PC-3 (cell line): ENCODE data around the gene NPAS2. TPM values are rescaled to one million over a fixed set of nuclear protein-coding genes. Genes with fewer than 3 reads are reported as not detected.

Experiments
- ATAC-seq: fragments of 200-7000 bp; cut with Tn5 transposase; 2 replicates; pipeline ENCODE4 v1.9.1; 2020; ENCODE audit warnings: mild to moderate bottlenecking, moderate library complexity
- BruUV-seq: library from RNA; stranded (reverse); fragments of 400-500 nt; replicated peaks from 2 replicates; lab custom pipeline; 2021; lab: Mats Ljungman, UMichigan
- CTCF ChIA-PET: fragments of 300-600 bp; sonication (Branson Sonifier 250); formaldehyde crosslinking; loops from one replicate; lab custom pipeline; 2022; ENCODE audit warnings: antibody characterized with exemption; lab: Charles Lee
- POLR2A ChIA-PET: fragments of 300-600 bp; sonication (Branson Sonifier 250); formaldehyde crosslinking; loops from one replicate; lab custom pipeline; 2022; ENCODE audit warnings: antibody characterized with exemption; ENCODE audit not compliant: unreplicated experiment; lab: Charles Lee
- DNase-seq: peaks from one replicate; pipeline ENCODE4 v3.0.0-alpha.2; 2015
- H2AFZ ChIP-seq: fragments of 300-600 bp; sonication (generic); 2 replicates; pipeline ENCODE4 v1.6.0; 2016; ENCODE audit warnings: antibody characterized with exemption, low read length
- H3F3A ChIP-seq: fragments of 300-600 bp; sonication (generic); one replicate; pipeline ENCODE4 v1.6.0; 2017; ENCODE audit warnings: antibody characterized with exemption, low read length, control low read depth, mild to moderate bottlenecking; ENCODE audit not compliant: unreplicated experiment
- H3K27ac ChIP-seq: fragments of 300-600 bp; sonication (generic); 2 replicates; pipeline ENCODE4 v1.5.1; 2016; ENCODE audit warnings: mild to moderate bottlenecking, low read length
- H3K27me3 ChIP-seq: fragments of 300-600 bp; sonication (generic); 2 replicates; pipeline ENCODE4 v1.6.1; 2016; ENCODE audit warnings: low read length, mixed read lengths
- H3K36me3 ChIP-seq: fragments of 300-600 bp; sonication (generic); 2 replicates; pipeline ENCODE4 v1.6.1; 2016; ENCODE audit warnings: low read depth, mixed run types, low read length, mixed read lengths
- H3K4me1 ChIP-seq: fragments of 300-600 bp; sonication (generic); 2 replicates; pipeline ENCODE4 v1.5.1; 2016; ENCODE audit warnings: low read length; ENCODE audit not compliant: insufficient read depth
- H3K4me2 ChIP-seq: fragments of 300-600 bp; sonication (generic); 2 replicates; pipeline ENCODE4 v1.6.0; 2016; ENCODE audit warnings: low read length
- H3K4me3 ChIP-seq: fragments of 300-600 bp; sonication (generic); 2 replicates; pipeline ENCODE4 v1.5.1; 2016; ENCODE audit warnings: mild to moderate bottlenecking, low read length, mixed read lengths
- H3K79me2 ChIP-seq: fragments of 300-600 bp; sonication (generic); 2 replicates; pipeline ENCODE4 v1.6.1; 2017; ENCODE audit warnings: low read length, mixed read lengths
- H3K9ac ChIP-seq: fragments of 300-600 bp; sonication (generic); 2 replicates; pipeline ENCODE4 v1.6.0; 2016; ENCODE audit warnings: mild to moderate bottlenecking, low read length
- H3K9me2 ChIP-seq: fragments of 300-600 bp; sonication (generic); replicated peaks from 2 replicates; pipeline ENCODE4 v1.6.1; 2016; ENCODE audit warnings: mixed run types, low read length, mixed read lengths
- H3K9me3 ChIP-seq: fragments of 300-600 bp; sonication (generic); 2 replicates; pipeline ENCODE4 v1.6.1; 2016; ENCODE audit warnings: low read length, mixed read lengths
- H4K20me1 ChIP-seq: fragments of 300-600 bp; sonication (generic); 2 replicates; pipeline ENCODE4 v1.6.1; 2016; ENCODE audit warnings: low read length, mixed read lengths
- EZH2 ChIP-seq: fragments of 300-600 bp; sonication (generic); IDR thresholded peaks from one replicate; pipeline ENCODE4 v1.6.1; 2017; ENCODE audit warnings: antibody characterized with exemption, mild to moderate bottlenecking, low read length; ENCODE audit not compliant: unreplicated experiment
- EZH2phosphoT487 ChIP-seq: fragments of 300-600 bp; sonication (generic); IDR thresholded peaks from 2 replicates; pipeline ENCODE4 v1.6.1; 2018; ENCODE audit warnings: mild to moderate bottlenecking, antibody characterized with exemption, low read length, borderline replicate concordance
- intact Hi-C: fragments of 100-400 bp; cut with micrococcal nuclease; formaldehyde crosslinking; loops from 2 replicates; pipeline ENCODE4 v1.9.0; 2023
- total RNA-seq: library from RNA; depleted of rRNA; stranded (reverse); fragments of >200 nt; gene quantifications from 2 replicates; pipeline ENCODE4 v1.2.3, GENCODE V29; 2014
- TF ChIP-seq, protein P1 (sequence below): fragments of 300-600 bp; sonication (generic); conservative IDR thresholded peaks from 2 replicates; pipeline ENCODE4 v1.5.1; 2017; ENCODE audit warnings: antibody characterized with exemption, low read depth, mild to moderate bottlenecking, low read length

The NPAS2 gene
- total RNA-seq, 1 experiment from 2014 or later, result 55.4 TPM

DNA sequence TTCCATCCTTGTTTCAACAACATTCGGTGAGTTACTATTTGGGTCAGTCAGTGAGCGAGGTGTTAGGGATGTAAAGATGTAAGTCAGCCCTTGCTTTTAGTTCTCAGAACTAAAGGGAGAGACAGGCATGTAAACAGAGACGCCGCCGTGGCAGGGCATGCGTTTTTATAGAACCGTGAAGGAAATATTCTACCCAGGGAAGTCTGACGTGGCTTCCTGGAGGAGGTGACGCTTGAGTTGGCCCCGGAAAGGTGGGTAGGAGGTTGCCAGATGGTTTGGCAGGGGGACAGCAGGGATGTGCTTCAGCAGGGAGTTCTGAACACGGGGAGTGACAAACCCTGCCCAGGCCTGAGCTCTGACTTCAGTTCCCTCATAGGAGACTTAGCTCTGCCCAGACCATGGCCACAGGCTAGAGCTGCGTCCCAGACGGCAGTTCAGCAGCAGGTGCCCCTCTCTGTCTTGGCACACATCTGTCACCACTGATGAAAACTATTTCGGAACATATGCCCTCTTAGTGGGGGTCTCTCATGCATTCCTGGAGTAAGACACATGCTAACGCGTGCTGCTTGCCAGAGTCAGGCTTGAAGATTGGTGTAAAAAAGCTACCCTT, 158.7 kb downstream of the NPAS2 start:
- H2AFZ ChIP-seq, result no peak overlapping the region
- no peak overlapping the region for H3K4me3 ChIP-seq
- intact Hi-C loops, result no loop called here
- H3K4me1 ChIP-seq, result peaks cover 5% of the 10 kb centered on the region; the same call in 1 of the 2 replicates
- peaks cover 25% of the 10 kb centered on the region for H3K36me3 ChIP-seq
- H3K9me2 ChIP-seq, result no peaks in the 10 kb centered on the region
- no TSS peak for BruUV-seq
- no peaks in the 10 kb centered on the region for H3K9me3 ChIP-seq
- H3K79me2 ChIP-seq, result no peaks in the 10 kb centered on the region
- H3F3A ChIP-seq, result no peaks in the 10 kb centered on the region
- no peak overlapping the region for H3K4me2 ChIP-seq
- no peaks in the 10 kb centered on the region for H3K27me3 ChIP-seq
- ATAC-seq (no peak), DNase-seq (no peak)
- TF ChIP-seq EZH2 (no peak), EZH2phosphoT487 (no peak)
- TF ChIP-seq, protein P1, sequence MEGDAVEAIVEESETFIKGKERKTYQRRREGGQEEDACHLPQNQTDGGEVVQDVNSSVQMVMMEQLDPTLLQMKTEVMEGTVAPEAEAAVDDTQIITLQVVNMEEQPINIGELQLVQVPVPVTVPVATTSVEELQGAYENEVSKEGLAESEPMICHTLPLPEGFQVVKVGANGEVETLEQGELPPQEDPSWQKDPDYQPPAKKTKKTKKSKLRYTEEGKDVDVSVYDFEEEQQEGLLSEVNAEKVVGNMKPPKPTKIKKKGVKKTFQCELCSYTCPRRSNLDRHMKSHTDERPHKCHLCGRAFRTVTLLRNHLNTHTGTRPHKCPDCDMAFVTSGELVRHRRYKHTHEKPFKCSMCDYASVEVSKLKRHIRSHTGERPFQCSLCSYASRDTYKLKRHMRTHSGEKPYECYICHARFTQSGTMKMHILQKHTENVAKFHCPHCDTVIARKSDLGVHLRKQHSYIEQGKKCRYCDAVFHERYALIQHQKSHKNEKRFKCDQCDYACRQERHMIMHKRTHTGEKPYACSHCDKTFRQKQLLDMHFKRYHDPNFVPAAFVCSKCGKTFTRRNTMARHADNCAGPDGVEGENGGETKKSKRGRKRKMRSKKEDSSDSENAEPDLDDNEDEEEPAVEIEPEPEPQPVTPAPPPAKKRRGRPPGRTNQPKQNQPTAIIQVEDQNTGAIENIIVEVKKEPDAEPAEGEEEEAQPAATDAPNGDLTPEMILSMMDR, result no peak
- H4K20me1 ChIP-seq, result no peaks in the 10 kb centered on the region
- H3K9ac ChIP-seq, result no peak overlapping the region
- POLR2A ChIA-PET, result no interaction called here
- no peak overlapping the region for H3K27ac ChIP-seq
- CTCF ChIA-PET, result no interaction called here

DNA sequence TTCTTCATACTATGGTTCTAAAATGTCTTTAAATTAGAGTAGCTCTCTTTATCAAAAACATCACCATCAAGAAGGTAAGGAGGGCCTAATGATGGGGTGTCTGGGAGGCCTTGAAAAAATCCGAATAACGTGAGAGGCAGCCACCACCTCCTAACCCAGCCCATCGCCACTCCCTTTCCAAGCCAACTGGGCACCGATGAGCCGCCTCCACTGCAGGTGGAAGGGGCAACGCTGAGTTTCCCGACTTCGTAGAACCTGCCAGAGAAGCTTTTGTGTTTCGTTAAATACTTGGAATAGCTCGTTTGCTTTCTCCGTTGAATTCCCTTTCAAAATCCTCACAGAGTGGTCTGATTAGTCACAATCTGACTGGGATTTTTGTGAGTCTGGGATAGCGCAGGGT, 160.1 kb downstream of the NPAS2 start:
- intact Hi-C loops, result no loop called here
- Histone ChIP-seq H3K36me3 (peaks cover 26% of the 10 kb centered on the region), H3K79me2 (no peaks in the 10 kb centered on the region), H4K20me1 (peaks cover under 1% of the 10 kb centered on the region; the same call in 1 of the 2 replicates), H3K9me3 (no peaks in the 10 kb centered on the region), H3K27ac (no peak overlapping the region), H3K9me2 (no peaks in the 10 kb centered on the region), H3K27me3 (no peaks in the 10 kb centered on the region), H3K4me3 (no peak overlapping the region), H3K4me2 (no peak overlapping the region), H2AFZ (no peak overlapping the region), H3F3A (no peaks in the 10 kb centered on the region), H3K9ac (no peak overlapping the region), H3K4me1 (peaks cover 5% of the 10 kb centered on the region; the same call in 1 of the 2 replicates)
- ATAC-seq (no peak), DNase-seq (no peak)
- TF ChIP-seq EZH2 (no peak), EZH2phosphoT487 (no peak)
- TF ChIP-seq, protein P1, result no peak
- no TSS peak for BruUV-seq
- ChIA-PET POLR2A (no interaction called here), CTCF (no interaction called here)

DNA sequence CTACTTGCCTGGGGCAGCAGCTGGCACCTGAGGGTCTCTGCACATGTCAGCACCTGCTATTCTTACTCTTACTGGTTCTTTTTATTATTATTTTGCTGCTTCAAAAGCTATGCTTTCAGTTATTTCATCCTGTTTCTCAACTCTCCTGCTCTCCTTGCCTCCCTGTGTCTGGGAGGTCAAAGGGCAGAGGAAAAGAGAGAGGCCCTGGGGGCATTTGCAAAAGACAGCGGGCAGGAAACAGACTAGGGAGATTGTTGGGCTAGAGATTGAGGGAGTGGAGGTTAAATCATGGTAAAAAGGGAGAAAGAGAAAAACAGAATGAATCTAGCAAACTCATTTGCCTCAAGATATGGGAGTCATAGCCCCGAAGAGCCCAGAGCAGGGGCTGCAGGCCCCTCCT, 161.1 kb downstream of the NPAS2 start:
- no peak for ATAC-seq
- POLR2A ChIA-PET, result no interaction called here

More for the DNA sequence above, 161.1 kb downstream of the NPAS2 start:
- Histone ChIP-seq H2AFZ (no peak overlapping the region), H3F3A (no peaks in the 10 kb centered on the region), H3K4me3 (no peak overlapping the region), H3K27me3 (no peaks in the 10 kb centered on the region), H3K4me2 (no peak overlapping the region), H3K36me3 (peaks cover 26% of the 10 kb centered on the region), H3K9me3 (no peaks in the 10 kb centered on the region), H3K79me2 (no peaks in the 10 kb centered on the region), H4K20me1 (peaks cover 8% of the 10 kb centered on the region; the same call in 1 of the 2 replicates), H3K9me2 (no peaks in the 10 kb centered on the region), H3K4me1 (peaks cover 5% of the 10 kb centered on the region; the same call in 1 of the 2 replicates), H3K9ac (no peak overlapping the region), H3K27ac (no peak overlapping the region)
- TF ChIP-seq, protein P1, result no peak
- TF ChIP-seq EZH2 (no peak), EZH2phosphoT487 (no peak)
- CTCF ChIA-PET, result no interaction called here
- intact Hi-C loops, result no loop called here
- no TSS peak for BruUV-seq
- no peak for DNase-seq
